ENCODE measurements around the gene INTS14.

INTS14 gene

GRCh38 chr15:65610871-65611718 lies at the start of gene INTS14:
TSS of gene INTS14 (minus strand) at chr15:65611131. CDS start at chr15:65607380, 3,751 bp downstream.
- peak; percentile 87 to 92 for DNase-seq (ENCODE audit: low read depth in 2 of 2)

GRCh38 chr15:65659502-65660052 lies 48.6 kb upstream of the INTS14 start:
- no peak for DNase-seq (ENCODE audit: low read depth in 2 of 2)

GRCh38 chr15:65655457-65655856 lies 44.5 kb upstream of the INTS14 start:
- DNase-seq (ENCODE audit: low read depth in 2 of 2) = no peak

- no peak for DNase-seq (ENCODE audit: low read depth in 2 of 2)
Measured at GRCh38 chr15:65655026-65655425, 44.1 kb upstream of the INTS14 start.

GRCh38 chr15:65653801-65654521 lies 43.0 kb upstream of the INTS14 start:
- no peak for DNase-seq (ENCODE audit: low read depth in 2 of 2)

- DNase-seq (ENCODE audit: low read depth in 2 of 2) = no peak
Measured at GRCh38 chr15:65653341-65653740, 42.4 kb upstream of the INTS14 start.

DNA sequence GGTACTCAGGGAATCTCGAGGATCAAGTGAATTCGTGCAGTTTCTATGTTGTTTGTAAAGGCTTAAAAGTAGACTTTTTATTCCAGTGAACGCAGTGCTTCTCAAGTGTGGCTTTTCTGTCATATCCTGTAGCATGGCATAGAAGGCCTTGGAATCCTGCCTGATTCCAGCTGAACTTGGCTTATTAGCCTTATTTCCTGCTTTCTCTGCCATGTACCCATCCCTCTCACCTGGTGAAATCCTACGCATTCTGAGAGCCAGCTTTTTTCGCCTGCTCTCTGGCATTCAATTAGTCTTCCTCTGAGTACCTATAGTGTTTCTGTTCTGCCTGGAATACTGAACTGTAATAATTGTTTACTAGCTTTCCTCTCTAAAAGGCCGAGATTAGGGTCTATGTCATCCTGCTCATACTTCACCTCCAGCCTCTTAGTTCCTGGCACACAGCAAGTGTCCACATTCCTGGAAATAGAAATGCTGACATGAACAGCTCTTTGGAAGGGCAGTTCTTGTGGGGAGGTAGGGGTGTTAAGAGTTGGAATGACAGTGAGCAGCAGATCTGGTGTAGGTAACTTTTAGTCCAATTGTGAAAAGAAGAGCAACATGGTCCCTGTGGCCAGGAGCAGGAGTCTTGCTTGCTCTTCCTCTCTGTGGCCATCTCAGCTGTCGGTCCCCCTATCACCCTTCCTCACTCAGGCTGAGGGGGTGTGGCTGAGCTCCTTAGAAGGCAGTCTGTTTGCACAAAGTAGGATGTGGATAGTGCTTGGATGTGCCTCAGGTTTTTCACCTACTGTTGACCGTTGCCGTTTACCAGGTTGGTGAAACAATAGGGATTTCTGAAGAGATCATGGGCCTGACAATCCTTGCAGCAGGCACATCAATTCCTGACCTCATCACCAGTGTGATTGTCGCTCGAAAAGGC lies 41.2 kb upstream of the INTS14 start:
- DNase-seq (ENCODE audit: low read depth in 2 of 2) = no peak

- DNase-seq (ENCODE audit: low read depth in 2 of 2) = no peak
Measured at GRCh38 chr15:65651042-65651322, 40.1 kb upstream of the INTS14 start.

DNA sequence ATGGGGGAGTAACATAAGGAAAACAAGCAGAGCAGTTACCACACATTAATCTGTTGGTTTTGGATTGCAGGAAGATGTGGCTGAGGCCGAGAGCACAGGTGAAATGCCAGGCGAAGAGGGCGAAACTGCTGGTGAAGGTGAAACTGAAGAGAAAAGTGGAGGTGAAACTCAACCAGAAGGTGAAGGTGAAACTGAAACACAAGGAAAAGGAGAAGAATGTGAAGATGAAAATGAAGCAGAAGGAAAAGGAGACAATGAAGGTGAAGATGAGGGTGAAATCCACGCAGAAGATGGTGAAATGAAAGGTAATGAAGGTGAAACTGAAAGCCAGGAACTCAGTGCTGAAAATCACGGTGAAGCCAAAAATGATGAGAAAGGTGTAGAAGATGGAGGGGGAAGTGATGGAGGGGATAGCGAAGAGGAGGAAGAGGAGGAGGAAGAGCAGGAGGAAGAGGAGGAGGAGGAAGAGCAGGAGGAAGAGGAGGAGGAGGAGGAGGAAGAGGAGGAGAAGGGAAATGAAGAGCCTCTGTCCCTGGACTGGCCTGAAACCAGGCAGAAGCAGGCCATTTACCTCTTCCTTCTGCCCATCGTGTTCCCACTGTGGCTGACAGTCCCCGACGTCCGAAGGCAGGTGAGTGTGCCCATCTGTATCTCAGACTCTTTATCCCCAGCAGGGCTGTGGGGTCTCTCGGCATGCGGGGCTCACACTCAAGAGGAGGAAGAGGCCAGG lies 39.5 kb upstream of the INTS14 start:
- DNase-seq (ENCODE audit: low read depth in 2 of 2) = no peak

- DNase-seq (ENCODE audit: low read depth in 2 of 2) = no peak
Measured at GRCh38 chr15:65646486-65646885, 35.6 kb upstream of the INTS14 start.

DNA sequence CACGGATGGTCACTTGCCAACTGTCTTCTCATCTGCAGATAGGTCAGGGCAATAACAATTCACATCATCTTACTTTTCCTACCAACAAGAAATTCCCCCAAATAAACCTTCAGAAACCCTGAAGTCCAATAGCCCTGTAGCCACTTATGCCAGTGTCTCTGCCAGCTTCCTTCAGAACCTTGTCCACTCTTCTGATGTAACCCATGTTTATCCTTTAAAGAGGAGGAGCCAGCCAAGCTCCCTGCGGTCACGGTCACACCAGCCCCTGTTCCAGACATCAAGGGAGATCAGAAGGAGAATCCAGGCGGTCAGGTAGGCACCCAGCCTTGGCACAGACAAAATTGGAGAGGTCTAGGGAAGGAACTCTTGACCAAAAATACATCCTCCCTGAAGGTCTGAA lies 34.5 kb upstream of the INTS14 start:
- no peak for DNase-seq (ENCODE audit: low read depth in 2 of 2)

DNA sequence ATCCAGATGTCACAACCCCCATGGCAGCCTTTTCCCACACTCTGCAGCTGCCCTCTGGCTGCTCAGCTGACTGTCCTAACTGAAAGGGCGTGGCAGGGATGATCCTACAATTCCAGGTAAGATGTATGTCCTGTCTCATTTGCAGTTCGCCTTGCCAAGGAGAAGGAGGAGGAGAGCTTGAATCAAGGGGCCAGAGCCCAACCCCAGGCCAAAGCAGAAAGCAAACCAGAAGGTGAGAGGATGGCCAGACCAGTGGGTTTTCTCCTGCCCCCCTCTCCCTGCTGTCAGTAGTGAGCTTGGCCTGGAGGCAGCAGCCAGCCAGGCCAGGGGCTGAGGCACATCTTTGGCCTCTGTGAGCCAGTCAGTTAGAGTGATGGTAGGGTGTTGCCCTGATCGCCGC lies 33.4 kb upstream of the INTS14 start:
- DNase-seq (ENCODE audit: low read depth in 2 of 2) = no peak

DNA sequence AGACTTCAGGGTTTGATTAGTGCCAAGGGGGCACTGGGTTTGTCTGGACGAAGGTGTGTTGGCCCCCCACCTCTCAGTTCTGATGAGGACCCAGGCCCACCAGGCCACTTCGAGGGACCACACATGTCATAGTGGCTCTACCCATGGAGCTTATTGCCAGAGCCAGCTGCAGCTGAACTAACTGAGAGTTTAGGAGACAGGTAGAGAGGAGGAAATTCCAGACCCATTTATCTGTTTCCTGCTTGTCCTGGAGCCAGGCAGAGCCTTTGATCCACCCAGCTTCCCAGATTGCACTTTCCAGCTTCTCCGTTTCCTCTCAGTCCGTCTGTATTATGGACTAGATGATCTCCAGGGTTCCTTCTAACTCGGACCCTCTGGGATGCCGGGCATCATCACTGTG lies 31.7 kb upstream of the INTS14 start:
- DNase-seq (ENCODE audit: low read depth in 2 of 2) = no peak

GRCh38 chr15:65641768-65642475 lies 31.0 kb upstream of the INTS14 start:
- no peak for DNase-seq (ENCODE audit: low read depth in 2 of 2)

DNA sequence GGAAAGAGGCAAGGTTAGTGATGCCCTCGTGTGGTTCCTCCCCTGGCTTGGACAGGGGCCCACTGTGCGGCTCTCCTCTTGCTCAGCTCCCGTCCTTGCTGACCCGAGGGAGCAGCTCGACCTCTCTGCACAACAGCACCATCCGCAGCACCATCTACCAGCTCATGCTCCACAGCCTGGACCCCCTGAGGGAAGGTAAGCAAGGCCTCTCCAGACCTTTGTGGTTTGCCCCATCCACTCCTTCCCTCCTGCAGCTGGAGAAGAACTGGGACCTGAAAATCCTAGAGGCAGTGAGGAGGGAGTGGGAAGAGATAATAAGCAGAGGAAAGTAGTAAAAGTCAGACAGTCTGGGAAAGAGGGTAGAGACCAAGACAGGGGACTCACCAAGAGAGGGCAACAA lies 28.6 kb upstream of the INTS14 start:
- DNase-seq (ENCODE audit: low read depth in 2 of 2) = no peak

- DNase-seq (ENCODE audit: low read depth in 2 of 2) = no peak
Measured at GRCh38 chr15:65638681-65639089, 27.8 kb upstream of the INTS14 start.

DNA sequence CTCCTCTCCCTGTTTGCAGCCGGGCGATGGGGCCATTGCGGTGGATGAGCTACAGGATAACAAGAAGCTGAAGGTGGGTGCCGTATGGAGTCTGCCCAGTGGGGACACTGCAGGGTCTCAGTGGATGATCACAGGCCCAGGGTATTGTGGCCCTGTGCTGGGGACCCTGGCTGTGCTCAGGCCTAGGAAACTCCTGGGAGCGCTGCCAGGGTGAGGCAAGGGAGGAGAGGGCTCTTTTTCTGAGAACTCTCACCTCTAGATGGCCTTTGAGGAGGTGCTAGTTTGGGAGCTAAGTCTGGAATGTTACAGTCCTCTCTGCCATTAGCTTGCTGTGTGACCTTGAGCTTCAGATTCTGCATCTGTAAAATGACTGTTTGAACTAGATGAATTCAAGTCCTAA lies 27.2 kb upstream of the INTS14 start:
- DNase-seq (ENCODE audit: low read depth in 2 of 2) = no peak

GRCh38 chr15:65634356-65634755 lies 23.4 kb upstream of the INTS14 start:
- no peak for DNase-seq (ENCODE audit: low read depth in 2 of 2)

DNA sequence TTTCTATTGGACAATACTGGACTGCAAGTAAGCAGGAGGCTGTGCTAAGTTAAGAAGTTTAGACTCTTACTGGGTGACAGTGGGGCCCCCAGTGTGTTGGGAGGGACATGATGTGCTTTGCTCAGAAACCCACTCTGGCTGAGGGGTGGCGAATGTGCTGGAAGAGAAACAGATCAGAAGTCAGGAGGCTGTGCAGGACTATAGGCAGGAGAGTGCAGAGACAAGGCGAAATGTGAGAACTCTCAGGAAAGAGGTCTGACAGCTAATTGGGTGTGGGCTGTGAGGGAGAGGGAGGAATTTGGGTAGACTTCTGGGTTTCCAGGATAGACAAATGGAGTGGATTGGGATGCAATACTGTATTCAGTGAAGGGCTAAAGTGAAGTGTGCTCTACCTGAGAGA lies 22.8 kb upstream of the INTS14 start:
- no peak for DNase-seq (ENCODE audit: low read depth in 2 of 2)

GRCh38 chr15:65632780-65633375 lies 21.9 kb upstream of the INTS14 start:
- DNase-seq (ENCODE audit: low read depth in 2 of 2) = no peak

Data from stimulated activated CD8-positive, alpha-beta memory T cell treated with anti-CD3 and anti-CD28 coated beads, Interleukin-7, amount 100 ng/mL, for 4 hours (primary cell).